Astrocyte of the cerebellum (primary cell): ENCODE data around the gene THSD7B.
"Not testable (repeated sequence)": the region's sequence is repeated elsewhere in the genome, so short reads cannot be mapped to it uniquely, and the experiment has no call there.

ENCODE experiments used
- DNase-seq: peaks from one replicate; pipeline ENCODE4 v3.0.0-alpha.2; 2011; ENCODE audit warnings: low read depth
- H3K4me3 ChIP-seq: 2 replicates; pipeline ENCODE4 v1.5.1; 2011; ENCODE audit warnings: mild to moderate bottlenecking, low read depth, low read length, moderate library complexity
- in situ Hi-C: cut with HindIII; loops from 2 replicates; pipeline ENCODE4 v1.10.0; 2017; ENCODE audit warnings: low sequenced_read_pairs
- TF ChIP-seq, protein P1 (sequence below): IDR thresholded peaks from 2 replicates; pipeline ENCODE4 v1.5.1; 2012; ENCODE audit warnings: low read length, low read depth, moderate library complexity, mild to moderate bottlenecking; ENCODE audit errors: missing control alignments

The THSD7B gene

DNA sequence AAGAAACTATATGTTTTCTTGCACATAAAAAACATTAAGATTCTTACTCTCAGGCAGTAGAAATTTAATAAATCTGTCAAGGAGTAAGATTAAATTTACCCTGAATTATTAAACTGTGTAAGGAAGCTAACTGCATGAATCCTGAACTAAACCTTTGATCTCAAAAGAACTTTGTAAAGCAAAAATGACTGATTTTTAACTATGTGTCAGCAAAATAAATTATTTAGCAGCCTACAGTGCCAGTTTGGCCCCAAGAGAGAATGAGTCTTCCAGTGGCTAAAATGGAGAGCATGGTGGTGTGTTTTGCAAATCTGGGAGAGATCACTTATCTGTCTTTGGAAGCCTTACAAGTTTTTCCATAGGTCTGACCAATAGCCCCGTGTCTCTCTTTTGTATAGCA, 190.7 kb downstream of the THSD7B start:
- TF ChIP-seq, protein P1, sequence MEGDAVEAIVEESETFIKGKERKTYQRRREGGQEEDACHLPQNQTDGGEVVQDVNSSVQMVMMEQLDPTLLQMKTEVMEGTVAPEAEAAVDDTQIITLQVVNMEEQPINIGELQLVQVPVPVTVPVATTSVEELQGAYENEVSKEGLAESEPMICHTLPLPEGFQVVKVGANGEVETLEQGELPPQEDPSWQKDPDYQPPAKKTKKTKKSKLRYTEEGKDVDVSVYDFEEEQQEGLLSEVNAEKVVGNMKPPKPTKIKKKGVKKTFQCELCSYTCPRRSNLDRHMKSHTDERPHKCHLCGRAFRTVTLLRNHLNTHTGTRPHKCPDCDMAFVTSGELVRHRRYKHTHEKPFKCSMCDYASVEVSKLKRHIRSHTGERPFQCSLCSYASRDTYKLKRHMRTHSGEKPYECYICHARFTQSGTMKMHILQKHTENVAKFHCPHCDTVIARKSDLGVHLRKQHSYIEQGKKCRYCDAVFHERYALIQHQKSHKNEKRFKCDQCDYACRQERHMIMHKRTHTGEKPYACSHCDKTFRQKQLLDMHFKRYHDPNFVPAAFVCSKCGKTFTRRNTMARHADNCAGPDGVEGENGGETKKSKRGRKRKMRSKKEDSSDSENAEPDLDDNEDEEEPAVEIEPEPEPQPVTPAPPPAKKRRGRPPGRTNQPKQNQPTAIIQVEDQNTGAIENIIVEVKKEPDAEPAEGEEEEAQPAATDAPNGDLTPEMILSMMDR: no peak
- no peak for DNase-seq
- in situ Hi-C loops: no loop called here
- H3K4me3 ChIP-seq: no peak overlapping the region

DNA sequence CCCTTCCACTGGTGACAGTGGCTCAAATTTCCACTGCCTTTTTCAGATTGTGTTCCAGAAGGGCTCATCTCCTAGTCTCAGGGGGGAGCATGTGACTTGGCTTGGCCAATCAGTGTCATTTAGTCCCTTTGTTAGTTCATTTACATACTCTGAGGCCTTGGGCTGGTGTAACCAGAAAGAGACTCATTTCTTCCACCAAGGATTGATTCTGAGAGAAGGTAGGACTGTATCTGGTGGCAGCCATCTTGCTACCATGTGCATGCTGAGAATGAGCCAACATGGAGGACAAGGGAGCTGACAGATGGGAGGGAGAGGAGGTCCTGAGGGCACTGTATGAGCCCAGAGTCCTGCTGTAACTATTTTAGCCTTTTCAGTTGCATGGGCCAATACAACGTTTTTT, 191.7 kb downstream of the THSD7B start:
- no peak for DNase-seq
- in situ Hi-C loops: no loop called here
- TF ChIP-seq, protein P1: no peak

DNA sequence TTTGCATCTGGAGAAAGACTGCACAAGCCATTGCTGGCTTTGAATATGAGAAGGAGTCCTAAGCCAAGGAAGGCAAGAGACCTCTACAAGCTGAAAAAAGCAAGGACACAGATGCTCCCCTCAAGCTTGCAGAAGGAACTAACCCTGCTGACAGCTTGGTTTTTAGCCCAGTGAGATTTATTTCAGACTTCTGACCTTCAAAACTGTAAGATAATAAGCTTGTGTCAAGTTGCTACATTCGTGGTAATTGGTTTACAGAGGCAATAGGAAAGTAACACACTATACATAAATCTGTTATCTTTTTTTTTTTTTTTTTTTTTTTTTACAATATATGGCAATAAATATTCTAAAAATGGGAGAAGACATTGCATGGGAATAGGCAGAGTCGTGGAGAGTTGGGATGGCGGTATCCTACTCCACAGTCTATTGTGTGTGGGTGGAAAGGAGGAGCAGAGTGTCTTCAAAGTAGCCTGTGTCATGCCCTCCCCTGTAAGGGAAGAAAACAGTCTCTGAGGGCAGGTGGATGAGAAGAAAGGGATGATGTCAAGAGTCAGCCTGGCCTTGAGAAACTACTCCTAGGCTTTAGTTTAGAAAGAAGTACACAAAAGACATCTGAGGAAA, 196.9 kb downstream of the THSD7B start:
- in situ Hi-C loops: no loop called here
- H3K4me3 ChIP-seq: no peak overlapping the region
- TF ChIP-seq, protein P1: no peak
- DNase-seq: no peak

More for the DNA sequence above, 191.7 kb downstream of the THSD7B start:
- H3K4me3 ChIP-seq: no peak overlapping the region

DNA sequence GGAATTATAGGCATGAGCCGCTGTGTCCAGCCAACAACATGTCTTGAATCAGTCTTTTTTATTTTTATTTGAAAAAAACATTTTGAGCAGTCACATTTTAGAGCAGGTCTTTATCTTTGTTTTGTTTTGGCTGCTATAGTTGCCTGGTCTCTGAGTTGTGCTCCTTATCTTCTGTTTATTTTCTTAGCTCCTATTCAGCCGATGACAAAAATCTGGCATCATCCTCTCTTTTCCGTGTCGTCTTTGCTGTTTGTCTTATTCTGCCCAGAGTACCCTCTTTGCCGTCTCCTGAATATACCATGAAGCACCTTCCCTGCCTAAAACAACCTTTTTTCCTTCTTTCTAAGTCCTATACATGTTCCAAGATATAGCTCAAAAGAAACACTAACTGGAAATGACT, 201.1 kb downstream of the THSD7B start:
- TF ChIP-seq, protein P1: no peak
- in situ Hi-C loops: no loop called here
- no peak for DNase-seq
- H3K4me3 ChIP-seq: no peak overlapping the region

DNA sequence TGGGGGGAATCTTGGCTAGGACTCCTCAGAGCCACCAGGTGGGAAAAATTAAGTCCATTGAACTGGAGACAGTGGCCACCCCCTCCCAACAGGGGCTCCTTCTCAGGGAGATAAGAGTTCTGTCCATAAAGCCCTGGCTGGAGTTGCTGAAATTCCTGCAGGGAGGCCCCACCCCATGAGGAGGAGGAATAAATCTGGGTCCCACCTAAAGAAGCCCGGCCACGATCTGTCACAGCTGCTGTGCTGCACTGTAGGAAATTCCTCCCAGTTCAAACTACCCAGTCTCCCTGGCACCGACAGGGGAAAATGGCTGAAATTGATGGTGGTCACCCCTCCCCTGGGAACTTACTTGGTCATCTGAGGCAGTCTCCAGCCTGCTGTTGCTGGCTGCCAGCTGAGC, 215.0 kb downstream of the THSD7B start:
- in situ Hi-C loops: no loop called here
- H3K4me3 ChIP-seq: no peak overlapping the region
- no peak for DNase-seq
- TF ChIP-seq, protein P1: no peak

DNA sequence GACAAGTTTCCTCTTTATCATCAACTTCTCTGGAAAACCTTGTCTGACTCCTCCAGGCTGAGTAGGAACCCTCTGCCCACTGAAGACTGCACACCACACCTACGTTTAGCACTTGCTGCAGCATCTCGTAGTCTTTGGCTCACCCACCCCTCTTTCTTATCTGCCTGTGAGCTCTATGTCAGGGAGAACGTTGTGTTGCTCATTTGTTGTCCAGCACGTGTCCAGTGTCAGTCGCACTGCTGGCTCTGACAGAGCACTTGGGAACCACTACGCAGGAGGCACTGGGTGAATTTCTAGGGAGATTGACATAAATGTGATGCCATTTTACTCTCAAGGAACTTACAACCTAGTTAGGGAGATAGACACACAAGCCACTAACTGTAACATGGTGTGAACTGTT, 216.3 kb downstream of the THSD7B start:
- H3K4me3 ChIP-seq, in situ Hi-C loops, DNase-seq: not testable (repeated sequence)

DNA sequence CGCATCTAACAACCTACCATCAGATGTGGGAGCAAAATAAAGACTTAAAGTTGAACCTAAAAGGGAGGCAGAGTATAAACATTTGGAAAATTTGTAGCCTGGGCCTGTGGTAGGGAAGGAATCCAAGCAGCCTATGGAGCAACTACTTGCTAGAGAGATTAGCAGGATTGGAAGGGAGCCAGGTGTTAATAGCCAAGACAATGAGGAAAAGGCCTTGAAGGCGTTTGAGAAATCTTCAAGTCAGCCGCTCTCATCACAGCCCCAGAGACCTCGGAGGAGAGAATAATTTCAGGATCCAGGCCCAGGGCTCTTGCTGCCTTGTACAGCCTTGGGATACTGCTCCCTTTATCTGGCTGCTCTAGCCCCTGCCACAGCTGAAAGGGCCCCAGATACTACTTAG, 219.7 kb downstream of the THSD7B start:
- TF ChIP-seq, protein P1: no peak
- in situ Hi-C loops: no loop called here
- DNase-seq: peak; percentile 4
- H3K4me3 ChIP-seq: no peak overlapping the region
